H1 (cell line): ENCODE measurements around the gene PTPRR. TPM values are rescaled to one million over a fixed set of nuclear protein-coding genes. Genes with fewer than 3 reads are reported as not detected.

Source experiments
- CTCF ChIA-PET: fragments of 300-600 bp; sonication (Branson Sonifier 250); formaldehyde crosslinking; loops from one replicate; lab custom pipeline; 2021; ENCODE audit not compliant: partially characterized antibody; lab: Charles Lee
- POLR2A ChIA-PET: fragments of 300-600 bp; sonication (Branson Sonifier 250); formaldehyde crosslinking; loops from one replicate; lab custom pipeline; 2021; ENCODE audit warnings: inconsistent platforms; ENCODE audit not compliant: partially characterized antibody; lab: Charles Lee
- DNase-seq, 2 experiments: peaks; one replicate each; pipeline versions ENCODE4 v3.0.0 to v3.0.0-alpha.2; 2010 to 2022; ENCODE audit warnings: low spot score in 2 of 2, low read depth in 1 of 2, mixed read lengths in 1 of 2
- FAIRE-seq: peaks from 2 replicates; lab custom pipeline; 2011; peaks lifted over from hg19 to GRCh38; lab: Jason Lieb, UNC
- H2AFZ ChIP-seq: 2 replicates; pipeline ENCODE4 v1.8.1; 2012; ENCODE audit warnings: low read length, inconsistent platforms
- H2AK5ac ChIP-seq: 2 replicates; pipeline ENCODE4 v1.6.1; 2013; ENCODE audit warnings: low read depth, low read length
- H2BK120ac ChIP-seq: replicated peaks from 2 replicates; pipeline ENCODE3; 2013; ENCODE audit warnings: low read depth, low read length, inconsistent platforms
- H2BK12ac ChIP-seq: 2 replicates; pipeline ENCODE4 v1.6.1; 2013; ENCODE audit warnings: low read depth, low read length
- H2BK15ac ChIP-seq: 2 replicates; pipeline ENCODE4 v1.6.1; 2013; ENCODE audit warnings: low read length
- H2BK20ac ChIP-seq: 2 replicates; pipeline ENCODE4 v1.6.1; 2013; ENCODE audit warnings: low read length
- H2BK5ac ChIP-seq: 2 replicates; pipeline ENCODE4 v1.6.1; 2013; ENCODE audit warnings: low read depth, low read length
- H3K14ac ChIP-seq: 2 replicates; pipeline ENCODE4 v1.6.1; 2013; ENCODE audit warnings: inconsistent platforms; ENCODE audit not compliant: insufficient read length
- H3K18ac ChIP-seq: 2 replicates; pipeline ENCODE4 v1.6.1; 2013; ENCODE audit warnings: low read length; ENCODE audit errors: extremely low read depth
- H3K23ac ChIP-seq: 2 replicates; pipeline ENCODE4 v1.6.1; 2013; ENCODE audit warnings: inconsistent platforms; ENCODE audit not compliant: insufficient read length
- H3K23me2 ChIP-seq: 2 replicates; pipeline ENCODE4 v1.6.1; 2013; ENCODE audit warnings: low read depth, low read length
- H3K27ac ChIP-seq: 2 replicates; pipeline ENCODE4 v1.6.1; 2011; ENCODE audit warnings: low read depth, low read length, inconsistent platforms
- H3K27me3 ChIP-seq, 4 experiments: replicated peaks in 1 of 4; 1 replicate in 1 of 4; 2 replicates in 3 of 4; pipeline versions ENCODE4 v1.6.1 to v1.8.1; 2011 to 2013; ENCODE audit warnings: low read length in 3 of 4, mild to moderate bottlenecking in 3 of 4, inconsistent platforms in 2 of 4, mixed read lengths in 2 of 4, moderate library complexity in 1 of 4; ENCODE audit not compliant: control insufficient read depth in 3 of 4, insufficient read depth in 3 of 4; ENCODE audit errors: extremely low read depth in 1 of 4
- H3K36me3 ChIP-seq, 4 experiments: 2 replicates each; pipeline versions ENCODE4 v1.6.1 to v1.8.1; 2011 to 2013; ENCODE audit warnings: mild to moderate bottlenecking in 4 of 4, low read length in 3 of 4, moderate library complexity in 2 of 4, control low read depth in 1 of 4, inconsistent platforms in 1 of 4; ENCODE audit not compliant: insufficient read depth in 4 of 4, control insufficient read depth in 2 of 4
- H3K4ac ChIP-seq: replicated peaks from 2 replicates; pipeline ENCODE3; 2013; ENCODE audit warnings: low read length, low read depth, mixed read lengths, inconsistent platforms; ENCODE audit not compliant: insufficient read length
- H3K4me1 ChIP-seq, 4 experiments: replicated peaks in 1 of 4; 1 replicate in 1 of 4; 2 replicates in 3 of 4; pipeline versions ENCODE4 v1.6.1 to v1.8.1; 2011 to 2013; ENCODE audit warnings: low read length in 3 of 4, inconsistent platforms in 2 of 4, mixed read lengths in 1 of 4; ENCODE audit not compliant: insufficient read depth in 4 of 4, control insufficient read depth in 3 of 4
- H3K4me2 ChIP-seq, 2 experiments: 2 replicates each; pipeline versions ENCODE4 v1.6.1 to v1.8.1; 2011 to 2013; ENCODE audit warnings: low read depth in 2 of 2, low read length in 2 of 2, control low read depth in 1 of 2, inconsistent platforms in 1 of 2, mild to moderate bottlenecking in 1 of 2; ENCODE audit not compliant: insufficient read depth in 1 of 2
- H3K4me3 ChIP-seq, 4 experiments: fragments of 200-600, 300-600 bp in 1 of 4; sonication (generic), shearing (Covaris generic), sonication (Bioruptor Twin) in 1 of 4; 2 replicates each; pipeline versions ENCODE4 v1.5.1 to v1.8.1; 2011 to 2016; ENCODE audit warnings: low read length in 4 of 4, low read depth in 3 of 4, control low read depth in 2 of 4, inconsistent platforms in 2 of 4, mild to moderate bottlenecking in 2 of 4, mixed read lengths in 1 of 4, moderate library complexity in 1 of 4; ENCODE audit not compliant: insufficient read depth in 2 of 4; ENCODE audit errors: extremely low read depth in 1 of 4
- H3K56ac ChIP-seq: replicated peaks from 2 replicates; pipeline ENCODE3; 2013; ENCODE audit warnings: low read depth, mild to moderate bottlenecking, mixed read lengths, low read length, inconsistent platforms; ENCODE audit not compliant: insufficient read length
- H3K79me1 ChIP-seq: 2 replicates; pipeline ENCODE4 v1.6.1; 2013; ENCODE audit warnings: low read depth, low read length, control low read depth
- H3K79me2 ChIP-seq, 2 experiments: 2 replicates each; pipeline versions ENCODE4 v1.6.1 to v1.8.1; 2012 to 2013; ENCODE audit warnings: low read length in 2 of 2, mild to moderate bottlenecking in 2 of 2, inconsistent platforms in 1 of 2; ENCODE audit not compliant: insufficient read depth in 2 of 2, control insufficient read depth in 1 of 2
- H3K9ac ChIP-seq, 4 experiments: replicated peaks in 1 of 4; 1 replicate in 1 of 4; 2 replicates in 3 of 4; pipeline versions ENCODE4 v1.6.1 to v1.8.1; 2011 to 2013; ENCODE audit warnings: low read depth in 3 of 4, low read length in 3 of 4, control low read depth in 2 of 4, mild to moderate bottlenecking in 2 of 4, moderate library complexity in 2 of 4, inconsistent platforms in 1 of 4; ENCODE audit errors: extremely low read depth in 1 of 4
- H3K9me3 ChIP-seq, 2 experiments: 2 replicates each; pipeline versions ENCODE4 v1.6.1 to v1.8.1; 2012 to 2013; ENCODE audit warnings: mild to moderate bottlenecking in 2 of 2, moderate library complexity in 2 of 2, control low read depth in 1 of 2, inconsistent platforms in 1 of 2, low read depth in 1 of 2, low read length in 1 of 2, mixed read lengths in 1 of 2; ENCODE audit not compliant: insufficient read depth in 2 of 2
- H4K20me1 ChIP-seq, 2 experiments: replicated peaks in 1 of 2; 2 replicates each; pipeline versions ENCODE3 to v1.8.1; 2011 to 2013; ENCODE audit warnings: inconsistent platforms in 2 of 2, low read length in 2 of 2, mild to moderate bottlenecking in 1 of 2; ENCODE audit not compliant: insufficient read depth in 2 of 2, control insufficient read depth in 1 of 2
- H4K5ac ChIP-seq: 2 replicates; pipeline ENCODE4 v1.6.1; 2013; ENCODE audit warnings: low read length, low read depth, mixed read lengths, inconsistent platforms; ENCODE audit not compliant: insufficient read length
- H4K8ac ChIP-seq: 2 replicates; pipeline ENCODE4 v1.8.0; 2013; ENCODE audit warnings: mild to moderate bottlenecking, moderate library complexity, low read length, inconsistent platforms; ENCODE audit not compliant: insufficient read depth; ENCODE audit errors: extremely low read depth
- H4K91ac ChIP-seq: replicated peaks from 2 replicates; pipeline ENCODE3; 2013; ENCODE audit warnings: low read length, mixed read lengths, inconsistent platforms; ENCODE audit not compliant: insufficient read length
- ATF3 ChIP-seq: IDR thresholded peaks from 2 replicates; pipeline ENCODE4 v1.6.1; 2011; ENCODE audit warnings: low read depth, mild to moderate bottlenecking, low read length; ENCODE audit not compliant: insufficient read depth
- CEBPB ChIP-seq: IDR thresholded peaks from 2 replicates; pipeline ENCODE4 v1.6.1; 2012; ENCODE audit warnings: low read depth, low read length
- JUN ChIP-seq: IDR thresholded peaks from 2 replicates; pipeline ENCODE4 v1.6.1; 2011; ENCODE audit warnings: low read depth, mild to moderate bottlenecking, improper control_type of control experiment, low read length
- JUND ChIP-seq: IDR thresholded peaks from 2 replicates; pipeline ENCODE4 v1.6.1; 2011; ENCODE audit warnings: mild to moderate bottlenecking, improper control_type of control experiment, low read length
- POLR2AphosphoS5 ChIP-seq: IDR thresholded peaks from 2 replicates; pipeline ENCODE4 v1.6.1; 2011; ENCODE audit warnings: low read depth, low read length
- SIRT6 ChIP-seq: IDR thresholded peaks from one replicate; pipeline ENCODE4 v1.7.1; 2012; ENCODE audit warnings: low read length, inconsistent platforms
- SP1 ChIP-seq: IDR thresholded peaks from 2 replicates; pipeline ENCODE4 v1.6.1; 2011; ENCODE audit warnings: low read depth, low read length
- TCF12 ChIP-seq: IDR thresholded peaks from 2 replicates; pipeline ENCODE4 v1.6.1; 2011; ENCODE audit warnings: low read depth, mild to moderate bottlenecking, low read length
- ZNF274 ChIP-seq: IDR thresholded peaks from 2 replicates; pipeline ENCODE4 v1.7.0; 2012; ENCODE audit warnings: low read length, borderline replicate concordance; ENCODE audit errors: extremely low read depth
- polyA plus RNA-seq, 7 experiments: library from polyadenylated mRNA; depleted of rRNA in 3 of 7; stranded (reverse) in 5 of 7; unstranded in 2 of 7; fragments of >200 nt in 5 of 7; fragments of 200-250 nt in 2 of 7; gene quantifications; 1 replicate in 5 of 7; 2 replicates in 1 of 7; 4 replicates in 1 of 7; pipeline versions ENCODE4 v1.2.1 to v1.2.3, GENCODE V29; 2011 to 2013; ENCODE audit warnings: missing spikeins in 2 of 7, mixed read lengths in 2 of 7
- total RNA-seq: library from RNA; stranded (reverse); fragmentation: NEBNext Ultra II Directional; extraction: Animal tissue kit (Norgen Biotek cat#: 25700); gene quantifications from 2 replicates; pipeline ENCODE4 v1.2.1, GENCODE V29; 2021

The PTPRR gene
- total and polyA plus RNA-seq, 2 of the 8 experiments (the other 6 are each of a cell fraction or from before 2014, with no cell fraction given), result 0.07 to 0.35 TPM

GRCh38 chr12:70774055-70774454 lies 146.5 kb downstream of the PTPRR start:
- H3K27me3 ChIP-seq, result no peaks in the 10 kb centered on the region
- ChIA-PET POLR2A (no interaction called here), CTCF (no interaction called here)
- H3K36me3 ChIP-seq, result no peaks in the 10 kb centered on the region
- H3K79me2 ChIP-seq, result no peaks in the 10 kb centered on the region
- H3K56ac ChIP-seq, result no peak overlapping the region
- no peak overlapping the region for H3K14ac ChIP-seq
- no peak overlapping the region for H3K4me2 ChIP-seq
- H3K4me3 ChIP-seq, result no peak overlapping the region
- H3K23ac ChIP-seq, result no peak overlapping the region
- H2AK5ac ChIP-seq, result no peak overlapping the region
- no peak overlapping the region for H3K9ac ChIP-seq
- H2BK12ac ChIP-seq, result no peak overlapping the region
- H2BK15ac ChIP-seq, result no peak overlapping the region
- H3K79me1 ChIP-seq, result no peaks in the 10 kb centered on the region
- peak overlapping the region; percentile 55; the same call in 1 of the 2 replicates for H2AFZ ChIP-seq
- H2BK5ac ChIP-seq, result no peak overlapping the region
- H3K4ac ChIP-seq, result no peak overlapping the region
- no peaks in the 10 kb centered on the region for H3K9me3 ChIP-seq
- H4K5ac ChIP-seq, result no peak overlapping the region
- H4K8ac ChIP-seq, result no peak overlapping the region
- no peak overlapping the region for H2BK120ac ChIP-seq
- no peak for DNase-seq
- H4K91ac ChIP-seq, result no peak overlapping the region
- no peak overlapping the region for H3K18ac ChIP-seq
- no peak overlapping the region for H3K27ac ChIP-seq
- H3K4me1 ChIP-seq, result no peaks in the 10 kb centered on the region
- FAIRE-seq, result no peak
- no peaks in the 10 kb centered on the region for H3K23me2 ChIP-seq
- TF ChIP-seq ATF3 (no peak), ZNF274 (no peak), SIRT6 (no peak), JUN (no peak), SP1 (no peak), TCF12 (no peak), POLR2AphosphoS5 (no peak), CEBPB (no peak), JUND (no peak)
- H2BK20ac ChIP-seq, result no peak overlapping the region
- H4K20me1 ChIP-seq, result no peaks in the 10 kb centered on the region
